GM21360 (cell line): ENCODE measurements around the gene ARFGAP2.
"Not testable (repeated sequence)": the region's sequence is repeated elsewhere in the genome, so short reads cannot be mapped to it uniquely, and the experiment has no call there.

Experiments
- ATAC-seq: cut with Tn5 transposase; IDR thresholded peaks from one replicate; pipeline ENCODE4 v1.9.1; 2021; ENCODE audit warnings: mild to moderate bottlenecking, moderate library complexity; ENCODE audit not compliant: unreplicated experiment

ARFGAP2 gene

DNA sequence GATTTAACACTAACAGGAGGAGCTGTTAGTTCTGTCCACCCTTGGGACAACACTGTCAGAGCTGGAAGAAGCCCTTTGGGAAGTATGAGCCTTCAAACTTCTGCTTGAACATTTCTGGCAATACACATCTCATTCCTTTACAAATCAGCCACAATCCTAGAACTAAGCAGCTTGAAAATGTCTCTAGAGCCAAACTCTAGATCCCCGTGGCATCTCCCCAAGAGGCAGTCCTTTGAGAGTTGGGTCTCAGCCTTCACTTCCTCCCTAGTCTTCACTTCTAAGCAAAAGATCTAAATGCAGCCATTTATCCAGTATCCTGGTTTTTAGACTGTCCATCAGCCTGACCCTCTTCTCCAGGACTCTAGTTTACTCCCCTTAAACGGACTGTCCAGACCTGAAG is 26.9 kb downstream of the ARFGAP2 start:
- no peak for ATAC-seq

GRCh38 chr11:47148903-47149531 is 27.7 kb downstream of the ARFGAP2 start:
- ATAC-seq, result no peak

- no peak for ATAC-seq
Observed at GRCh38 chr11:47148270-47148669, 28.4 kb downstream of the ARFGAP2 start.

DNA sequence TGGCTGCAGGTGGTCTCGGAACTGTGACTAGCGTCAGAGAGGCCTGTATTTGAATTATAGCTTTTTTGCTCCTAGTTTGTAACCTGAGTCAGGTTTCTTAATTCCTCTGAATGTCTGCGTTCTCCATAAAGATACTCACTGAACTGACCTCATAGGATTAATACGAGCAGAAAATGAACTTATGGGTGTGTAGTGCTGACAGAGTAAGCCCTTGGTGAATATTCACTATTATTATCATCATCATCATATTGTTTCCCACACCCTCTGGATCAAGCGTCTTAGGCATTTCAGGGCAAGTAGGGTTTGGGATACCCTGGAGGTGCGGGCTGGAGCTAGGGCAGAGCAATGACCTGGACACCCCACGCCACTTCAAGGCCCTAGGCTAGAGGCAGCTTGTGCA is 29.0 kb downstream of the ARFGAP2 start:
- no peak for ATAC-seq

DNA sequence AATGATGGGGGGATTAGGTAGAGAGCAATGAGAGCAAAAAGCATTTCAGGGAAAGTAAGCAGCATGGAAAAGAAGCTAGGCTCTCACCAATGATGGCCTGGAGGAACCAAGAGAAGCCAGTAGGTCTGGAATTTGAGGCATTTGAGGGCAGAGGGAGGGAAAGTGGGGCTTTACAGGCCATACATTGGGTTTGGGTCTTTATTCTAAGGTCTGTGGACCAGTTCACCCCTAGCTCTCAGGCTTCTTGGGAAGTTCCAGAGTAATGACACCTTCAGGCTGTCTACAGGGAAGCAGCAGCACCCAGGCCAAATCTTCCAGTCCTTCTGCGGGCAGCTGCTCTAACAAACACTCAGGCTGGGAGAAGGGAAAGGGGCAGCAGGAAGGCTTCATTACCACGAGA is 29.4 kb downstream of the ARFGAP2 start:
- no peak for ATAC-seq

- ATAC-seq, result no peak
Observed at GRCh38 chr11:47144541-47144940, 32.1 kb downstream of the ARFGAP2 start.

GRCh38 chr11:47143322-47143721 is 33.4 kb downstream of the ARFGAP2 start:
- ATAC-seq, result no peak

- no peak for ATAC-seq
Observed at GRCh38 chr11:47139878-47140277, 36.8 kb downstream of the ARFGAP2 start.

DNA sequence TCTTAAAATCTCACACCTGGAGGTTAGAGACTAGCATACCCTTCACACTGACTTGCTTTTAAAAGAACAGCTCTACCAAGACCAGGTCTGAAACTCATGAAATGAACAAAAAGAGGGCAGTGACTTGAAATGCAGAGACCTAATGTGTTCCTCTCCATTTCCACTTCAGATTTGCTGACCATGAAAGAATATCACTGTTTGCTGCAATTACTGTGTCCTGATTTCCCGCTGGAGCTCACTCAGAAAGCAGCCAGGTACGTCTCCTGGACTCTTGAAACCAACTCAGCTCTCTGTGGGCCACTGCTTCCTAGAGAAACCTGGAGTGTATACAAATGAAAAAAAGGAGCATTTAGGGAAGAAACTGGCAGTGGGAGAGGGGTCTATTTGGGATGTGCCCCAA is 39.2 kb downstream of the ARFGAP2 start:
- no peak for ATAC-seq

DNA sequence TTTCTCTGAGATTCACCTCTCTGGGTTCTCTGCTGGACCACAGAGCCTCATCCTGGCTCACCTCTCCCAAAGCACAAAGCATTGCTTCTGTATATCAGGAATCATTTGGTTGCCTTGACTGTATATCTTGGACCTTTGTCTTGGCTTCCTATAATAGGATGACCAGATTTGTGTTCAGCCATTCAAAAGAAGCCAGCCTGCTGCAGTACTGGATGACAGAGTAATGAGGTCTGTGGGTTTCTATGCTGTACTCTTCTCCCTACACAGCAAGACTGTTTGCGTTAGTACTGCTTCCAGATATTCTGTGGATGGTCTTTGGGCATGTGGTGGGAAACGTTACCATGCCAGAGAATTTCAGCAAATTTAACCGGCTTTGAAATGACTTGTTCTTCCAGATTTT is 39.8 kb downstream of the ARFGAP2 start:
- ATAC-seq, result no peak

- no peak for ATAC-seq
Observed at GRCh38 chr11:47136327-47136726, 40.4 kb downstream of the ARFGAP2 start.

DNA sequence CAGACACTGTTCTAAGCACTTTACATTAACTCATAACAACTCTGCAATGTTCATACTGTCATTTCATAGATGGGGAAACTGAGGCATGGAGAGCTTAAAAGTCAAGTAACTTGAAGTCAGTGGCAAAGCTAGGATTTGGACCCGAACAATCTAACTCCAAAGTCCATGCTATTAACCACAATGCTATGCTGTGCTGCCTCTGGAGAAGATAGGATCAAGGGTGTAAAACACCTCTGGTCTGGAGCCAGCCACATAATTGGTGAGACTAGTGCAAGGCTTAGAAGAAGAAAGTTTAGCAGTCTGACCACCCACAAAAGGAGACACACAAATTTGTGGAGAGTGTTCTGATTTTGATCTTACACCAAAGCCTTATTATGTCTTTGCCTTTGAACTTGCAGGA is 43.7 kb downstream of the ARFGAP2 start:
- no peak for ATAC-seq

DNA sequence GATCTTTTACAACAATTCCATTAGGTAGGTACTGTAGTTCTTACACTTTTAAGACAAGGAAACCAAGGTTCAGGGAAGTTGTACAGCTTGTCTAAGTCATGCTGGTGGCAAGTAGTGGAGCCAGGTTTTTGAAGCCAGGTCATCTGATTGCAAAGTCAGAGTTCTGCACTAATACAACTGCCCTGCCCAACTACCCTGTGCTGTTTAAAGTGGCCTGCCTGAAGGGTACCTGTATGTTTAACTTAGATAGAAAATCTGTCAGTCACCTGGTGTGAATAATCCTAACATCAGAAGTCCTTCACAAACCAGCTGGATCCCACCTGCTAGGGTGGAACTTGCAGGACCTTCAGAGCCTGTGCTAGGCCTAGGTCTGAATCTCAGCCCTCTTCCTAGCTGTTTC is 44.2 kb downstream of the ARFGAP2 start:
- ATAC-seq, result no peak

- no peak for ATAC-seq
Observed at GRCh38 chr11:47131136-47131535, 45.5 kb downstream of the ARFGAP2 start.

DNA sequence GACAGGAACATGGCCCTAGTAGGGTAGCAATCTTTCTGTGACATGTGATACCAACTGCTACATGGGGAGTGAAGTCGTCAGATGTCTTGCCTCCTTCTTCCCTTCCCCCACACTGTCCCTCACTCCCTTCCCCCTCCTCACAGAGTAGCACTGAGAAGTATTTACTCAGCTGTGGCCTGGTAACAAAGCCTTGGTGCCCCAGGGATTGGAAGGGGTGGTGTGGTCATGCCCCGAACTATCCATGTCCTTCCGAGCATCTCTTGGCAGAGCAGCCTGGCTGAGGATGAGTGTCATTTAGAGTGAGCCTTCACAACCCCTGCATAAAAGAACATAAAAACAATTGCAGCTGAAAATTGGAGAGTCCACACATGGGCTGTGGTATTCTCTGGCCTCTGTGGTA is 46.1 kb downstream of the ARFGAP2 start:
- no peak for ATAC-seq

DNA sequence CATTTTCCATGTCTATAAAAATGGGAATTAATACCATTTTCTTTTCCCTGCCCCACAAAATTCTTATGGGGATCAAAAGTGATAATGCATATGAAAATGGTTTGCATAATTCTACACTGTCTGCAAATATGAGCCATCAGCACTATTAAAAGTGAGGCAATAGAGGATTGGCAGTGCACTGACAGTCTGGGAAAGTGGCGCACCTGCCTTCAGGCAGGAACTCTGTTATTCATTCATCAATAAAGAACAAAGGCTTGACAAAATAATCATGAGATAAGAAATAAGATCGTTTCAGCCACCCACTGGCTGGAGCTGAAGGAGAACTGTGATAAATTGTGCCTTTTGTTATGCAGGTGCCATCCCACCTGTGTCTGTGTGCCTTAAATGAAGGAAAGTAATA is 49.5 kb downstream of the ARFGAP2 start:
- ATAC-seq, result no peak

- ATAC-seq, result no peak
Observed at GRCh38 chr11:47125083-47125482, 51.6 kb downstream of the ARFGAP2 start.

DNA sequence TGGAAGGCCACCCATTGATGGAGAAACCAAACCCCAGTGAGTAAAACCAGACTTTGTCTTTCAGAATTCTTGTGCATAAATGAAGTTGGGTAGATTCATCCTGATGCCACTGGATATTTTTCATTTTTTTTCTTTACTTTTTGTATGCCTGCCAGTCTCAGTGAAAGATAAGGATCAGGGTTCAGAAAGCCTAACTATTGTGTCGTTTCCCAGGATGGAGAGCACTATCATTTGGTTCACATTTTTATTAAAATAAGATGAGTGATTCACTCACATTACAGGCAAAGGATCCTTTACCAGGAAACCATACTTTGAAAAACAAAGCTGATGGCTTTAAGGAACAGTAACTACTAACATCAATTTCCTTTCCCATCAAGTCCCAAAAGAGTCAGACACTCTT is 52.0 kb downstream of the ARFGAP2 start:
- ATAC-seq, result no peak

GRCh38 chr11:47123094-47123493 is 53.6 kb downstream of the ARFGAP2 start:
- no peak for ATAC-seq

- ATAC-seq, result no peak
Observed at GRCh38 chr11:47121731-47122130, 54.9 kb downstream of the ARFGAP2 start.

GRCh38 chr11:47121056-47121455 is 55.6 kb downstream of the ARFGAP2 start:
- no peak for ATAC-seq

- not testable (repeated sequence) for ATAC-seq
Observed at GRCh38 chr11:47118958-47119688, 57.6 kb downstream of the ARFGAP2 start.
